ENCODE results near the gene GRAP.

DNA sequence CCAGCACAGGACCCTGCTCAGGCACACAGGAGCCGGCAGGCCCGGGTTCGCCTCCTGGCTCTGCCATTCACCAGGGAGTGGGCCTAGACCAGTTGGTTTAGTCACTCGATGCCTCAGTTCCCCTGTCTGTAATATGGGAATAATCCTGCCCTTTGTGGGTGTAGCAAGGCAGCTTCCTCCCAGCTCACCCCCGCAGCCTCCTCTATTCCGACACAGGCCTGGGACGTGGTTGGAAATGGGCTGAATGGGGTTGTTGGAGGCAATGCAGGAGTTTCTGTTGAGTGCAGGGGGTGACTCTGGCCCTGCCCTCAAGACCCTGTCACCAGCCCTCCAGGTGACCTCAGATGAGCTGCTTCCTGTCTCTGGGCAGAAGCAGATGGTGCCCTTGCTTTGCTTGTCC lies 75.0 kb downstream of the GRAP start:
- TF ChIP-seq EZH2phosphoT487 (IDR thresholded peaks at IDR 0.05; ENCODE audit: unreplicated experiment) (no peak), POLR2AphosphoS5 (IDR thresholded peaks at IDR 0.05; ENCODE audit: low read depth) (no peak), EZH2 (IDR thresholded peaks at IDR 0.05; ENCODE audit: low read depth, unreplicated experiment) (no peak), CREB1 (CRISPR knock-in tag; IDR thresholded peaks at IDR 0.05; ENCODE audit: low read depth) (no peak), JUNB (IDR thresholded peaks at IDR 0.05; ENCODE audit: unreplicated experiment) (no peak), STAT1 (IDR thresholded peaks at IDR 0.05; ENCODE audit: unreplicated experiment) (no peak), NANOG (IDR thresholded peaks at IDR 0.05; ENCODE audit: borderline replicate concordance) (no peak), ZNF331 (CRISPR knock-in tag; IDR thresholded peaks at IDR 0.05; ENCODE audit: low read depth) (no peak), ZNF114 (CRISPR knock-in tag; IDR thresholded peaks at IDR 0.05) (no peak)
- TF ChIP-seq, protein P1, sequence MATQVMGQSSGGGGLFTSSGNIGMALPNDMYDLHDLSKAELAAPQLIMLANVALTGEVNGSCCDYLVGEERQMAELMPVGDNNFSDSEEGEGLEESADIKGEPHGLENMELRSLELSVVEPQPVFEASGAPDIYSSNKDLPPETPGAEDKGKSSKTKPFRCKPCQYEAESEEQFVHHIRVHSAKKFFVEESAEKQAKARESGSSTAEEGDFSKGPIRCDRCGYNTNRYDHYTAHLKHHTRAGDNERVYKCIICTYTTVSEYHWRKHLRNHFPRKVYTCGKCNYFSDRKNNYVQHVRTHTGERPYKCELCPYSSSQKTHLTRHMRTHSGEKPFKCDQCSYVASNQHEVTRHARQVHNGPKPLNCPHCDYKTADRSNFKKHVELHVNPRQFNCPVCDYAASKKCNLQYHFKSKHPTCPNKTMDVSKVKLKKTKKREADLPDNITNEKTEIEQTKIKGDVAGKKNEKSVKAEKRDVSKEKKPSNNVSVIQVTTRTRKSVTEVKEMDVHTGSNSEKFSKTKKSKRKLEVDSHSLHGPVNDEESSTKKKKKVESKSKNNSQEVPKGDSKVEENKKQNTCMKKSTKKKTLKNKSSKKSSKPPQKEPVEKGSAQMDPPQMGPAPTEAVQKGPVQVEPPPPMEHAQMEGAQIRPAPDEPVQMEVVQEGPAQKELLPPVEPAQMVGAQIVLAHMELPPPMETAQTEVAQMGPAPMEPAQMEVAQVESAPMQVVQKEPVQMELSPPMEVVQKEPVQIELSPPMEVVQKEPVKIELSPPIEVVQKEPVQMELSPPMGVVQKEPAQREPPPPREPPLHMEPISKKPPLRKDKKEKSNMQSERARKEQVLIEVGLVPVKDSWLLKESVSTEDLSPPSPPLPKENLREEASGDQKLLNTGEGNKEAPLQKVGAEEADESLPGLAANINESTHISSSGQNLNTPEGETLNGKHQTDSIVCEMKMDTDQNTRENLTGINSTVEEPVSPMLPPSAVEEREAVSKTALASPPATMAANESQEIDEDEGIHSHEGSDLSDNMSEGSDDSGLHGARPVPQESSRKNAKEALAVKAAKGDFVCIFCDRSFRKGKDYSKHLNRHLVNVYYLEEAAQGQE (IDR thresholded peaks at IDR 0.05; ENCODE audit: unreplicated experiment) = no peak
- TF ChIP-seq, protein P2, sequence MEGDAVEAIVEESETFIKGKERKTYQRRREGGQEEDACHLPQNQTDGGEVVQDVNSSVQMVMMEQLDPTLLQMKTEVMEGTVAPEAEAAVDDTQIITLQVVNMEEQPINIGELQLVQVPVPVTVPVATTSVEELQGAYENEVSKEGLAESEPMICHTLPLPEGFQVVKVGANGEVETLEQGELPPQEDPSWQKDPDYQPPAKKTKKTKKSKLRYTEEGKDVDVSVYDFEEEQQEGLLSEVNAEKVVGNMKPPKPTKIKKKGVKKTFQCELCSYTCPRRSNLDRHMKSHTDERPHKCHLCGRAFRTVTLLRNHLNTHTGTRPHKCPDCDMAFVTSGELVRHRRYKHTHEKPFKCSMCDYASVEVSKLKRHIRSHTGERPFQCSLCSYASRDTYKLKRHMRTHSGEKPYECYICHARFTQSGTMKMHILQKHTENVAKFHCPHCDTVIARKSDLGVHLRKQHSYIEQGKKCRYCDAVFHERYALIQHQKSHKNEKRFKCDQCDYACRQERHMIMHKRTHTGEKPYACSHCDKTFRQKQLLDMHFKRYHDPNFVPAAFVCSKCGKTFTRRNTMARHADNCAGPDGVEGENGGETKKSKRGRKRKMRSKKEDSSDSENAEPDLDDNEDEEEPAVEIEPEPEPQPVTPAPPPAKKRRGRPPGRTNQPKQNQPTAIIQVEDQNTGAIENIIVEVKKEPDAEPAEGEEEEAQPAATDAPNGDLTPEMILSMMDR (conservative IDR thresholded peaks at IDR 0.05; ENCODE audit: low read depth in 2 of 2) = no peak
- TF ChIP-seq, protein P3, sequence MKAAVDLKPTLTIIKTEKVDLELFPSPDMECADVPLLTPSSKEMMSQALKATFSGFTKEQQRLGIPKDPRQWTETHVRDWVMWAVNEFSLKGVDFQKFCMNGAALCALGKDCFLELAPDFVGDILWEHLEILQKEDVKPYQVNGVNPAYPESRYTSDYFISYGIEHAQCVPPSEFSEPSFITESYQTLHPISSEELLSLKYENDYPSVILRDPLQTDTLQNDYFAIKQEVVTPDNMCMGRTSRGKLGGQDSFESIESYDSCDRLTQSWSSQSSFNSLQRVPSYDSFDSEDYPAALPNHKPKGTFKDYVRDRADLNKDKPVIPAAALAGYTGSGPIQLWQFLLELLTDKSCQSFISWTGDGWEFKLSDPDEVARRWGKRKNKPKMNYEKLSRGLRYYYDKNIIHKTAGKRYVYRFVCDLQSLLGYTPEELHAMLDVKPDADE (IDR thresholded peaks at IDR 0.05) = no peak
- TF ChIP-seq, protein P4, sequence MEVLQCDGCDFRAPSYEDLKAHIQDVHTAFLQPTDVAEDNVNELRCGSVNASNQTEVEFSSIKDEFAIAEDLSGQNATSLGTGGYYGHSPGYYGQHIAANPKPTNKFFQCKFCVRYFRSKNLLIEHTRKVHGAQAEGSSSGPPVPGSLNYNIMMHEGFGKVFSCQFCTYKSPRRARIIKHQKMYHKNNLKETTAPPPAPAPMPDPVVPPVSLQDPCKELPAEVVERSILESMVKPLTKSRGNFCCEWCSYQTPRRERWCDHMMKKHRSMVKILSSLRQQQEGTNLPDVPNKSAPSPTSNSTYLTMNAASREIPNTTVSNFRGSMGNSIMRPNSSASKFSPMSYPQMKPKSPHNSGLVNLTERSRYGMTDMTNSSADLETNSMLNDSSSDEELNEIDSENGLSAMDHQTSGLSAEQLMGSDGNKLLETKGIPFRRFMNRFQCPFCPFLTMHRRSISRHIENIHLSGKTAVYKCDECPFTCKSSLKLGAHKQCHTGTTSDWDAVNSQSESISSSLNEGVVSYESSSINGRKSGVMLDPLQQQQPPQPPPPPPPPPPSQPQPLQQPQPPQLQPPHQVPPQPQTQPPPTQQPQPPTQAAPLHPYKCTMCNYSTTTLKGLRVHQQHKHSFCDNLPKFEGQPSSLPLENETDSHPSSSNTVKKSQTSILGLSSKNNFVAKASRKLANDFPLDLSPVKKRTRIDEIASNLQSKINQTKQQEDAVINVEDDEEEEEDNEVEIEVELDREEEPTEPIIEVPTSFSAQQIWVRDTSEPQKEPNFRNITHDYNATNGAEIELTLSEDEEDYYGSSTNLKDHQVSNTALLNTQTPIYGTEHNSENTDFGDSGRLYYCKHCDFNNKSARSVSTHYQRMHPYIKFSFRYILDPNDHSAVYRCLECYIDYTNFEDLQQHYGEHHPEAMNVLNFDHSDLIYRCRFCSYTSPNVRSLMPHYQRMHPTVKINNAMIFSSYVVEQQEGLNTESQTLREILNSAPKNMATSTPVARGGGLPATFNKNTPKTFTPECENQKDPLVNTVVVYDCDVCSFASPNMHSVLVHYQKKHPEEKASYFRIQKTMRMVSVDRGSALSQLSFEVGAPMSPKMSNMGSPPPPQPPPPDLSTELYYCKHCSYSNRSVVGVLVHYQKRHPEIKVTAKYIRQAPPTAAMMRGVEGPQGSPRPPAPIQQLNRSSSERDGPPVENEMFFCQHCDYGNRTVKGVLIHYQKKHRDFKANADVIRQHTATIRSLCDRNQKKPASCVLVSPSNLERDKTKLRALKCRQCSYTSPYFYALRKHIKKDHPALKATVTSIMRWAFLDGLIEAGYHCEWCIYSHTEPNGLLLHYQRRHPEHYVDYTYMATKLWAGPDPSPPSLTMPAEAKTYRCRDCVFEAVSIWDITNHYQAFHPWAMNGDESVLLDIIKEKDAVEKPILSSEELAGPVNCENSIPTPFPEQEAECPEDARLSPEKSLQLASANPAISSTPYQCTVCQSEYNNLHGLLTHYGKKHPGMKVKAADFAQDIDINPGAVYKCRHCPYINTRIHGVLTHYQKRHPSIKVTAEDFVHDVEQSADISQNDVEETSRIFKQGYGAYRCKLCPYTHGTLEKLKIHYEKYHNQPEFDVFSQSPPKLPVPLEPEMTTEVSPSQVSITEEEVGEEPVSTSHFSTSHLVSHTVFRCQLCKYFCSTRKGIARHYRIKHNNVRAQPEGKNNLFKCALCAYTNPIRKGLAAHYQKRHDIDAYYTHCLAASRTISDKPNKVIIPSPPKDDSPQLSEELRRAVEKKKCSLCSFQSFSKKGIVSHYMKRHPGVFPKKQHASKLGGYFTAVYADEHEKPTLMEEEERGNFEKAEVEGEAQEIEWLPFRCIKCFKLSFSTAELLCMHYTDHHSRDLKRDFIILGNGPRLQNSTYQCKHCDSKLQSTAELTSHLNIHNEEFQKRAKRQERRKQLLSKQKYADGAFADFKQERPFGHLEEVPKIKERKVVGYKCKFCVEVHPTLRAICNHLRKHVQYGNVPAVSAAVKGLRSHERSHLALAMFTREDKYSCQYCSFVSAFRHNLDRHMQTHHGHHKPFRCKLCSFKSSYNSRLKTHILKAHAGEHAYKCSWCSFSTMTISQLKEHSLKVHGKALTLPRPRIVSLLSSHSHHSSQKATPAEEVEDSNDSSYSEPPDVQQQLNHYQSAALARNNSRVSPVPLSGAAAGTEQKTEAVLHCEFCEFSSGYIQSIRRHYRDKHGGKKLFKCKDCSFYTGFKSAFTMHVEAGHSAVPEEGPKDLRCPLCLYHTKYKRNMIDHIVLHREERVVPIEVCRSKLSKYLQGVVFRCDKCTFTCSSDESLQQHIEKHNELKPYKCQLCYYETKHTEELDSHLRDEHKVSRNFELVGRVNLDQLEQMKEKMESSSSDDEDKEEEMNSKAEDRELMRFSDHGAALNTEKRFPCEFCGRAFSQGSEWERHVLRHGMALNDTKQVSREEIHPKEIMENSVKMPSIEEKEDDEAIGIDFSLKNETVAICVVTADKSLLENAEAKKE (CRISPR knock-in tag; IDR thresholded peaks at IDR 0.05) = no peak

Data from GM23338 (cell line).